ENCODE data around the gene SARDH. TPM values are rescaled to one million over a fixed set of nuclear protein-coding genes. Genes with fewer than 3 reads are reported as not detected.
"Not testable (repeated sequence)": the region's sequence is repeated elsewhere in the genome, so short reads cannot be mapped to it uniquely, and the experiment has no call there.

Gene SARDH
- total RNA-seq, 2 donors from 2014 or later, result 0.88 to 1.4 TPM

DNA sequence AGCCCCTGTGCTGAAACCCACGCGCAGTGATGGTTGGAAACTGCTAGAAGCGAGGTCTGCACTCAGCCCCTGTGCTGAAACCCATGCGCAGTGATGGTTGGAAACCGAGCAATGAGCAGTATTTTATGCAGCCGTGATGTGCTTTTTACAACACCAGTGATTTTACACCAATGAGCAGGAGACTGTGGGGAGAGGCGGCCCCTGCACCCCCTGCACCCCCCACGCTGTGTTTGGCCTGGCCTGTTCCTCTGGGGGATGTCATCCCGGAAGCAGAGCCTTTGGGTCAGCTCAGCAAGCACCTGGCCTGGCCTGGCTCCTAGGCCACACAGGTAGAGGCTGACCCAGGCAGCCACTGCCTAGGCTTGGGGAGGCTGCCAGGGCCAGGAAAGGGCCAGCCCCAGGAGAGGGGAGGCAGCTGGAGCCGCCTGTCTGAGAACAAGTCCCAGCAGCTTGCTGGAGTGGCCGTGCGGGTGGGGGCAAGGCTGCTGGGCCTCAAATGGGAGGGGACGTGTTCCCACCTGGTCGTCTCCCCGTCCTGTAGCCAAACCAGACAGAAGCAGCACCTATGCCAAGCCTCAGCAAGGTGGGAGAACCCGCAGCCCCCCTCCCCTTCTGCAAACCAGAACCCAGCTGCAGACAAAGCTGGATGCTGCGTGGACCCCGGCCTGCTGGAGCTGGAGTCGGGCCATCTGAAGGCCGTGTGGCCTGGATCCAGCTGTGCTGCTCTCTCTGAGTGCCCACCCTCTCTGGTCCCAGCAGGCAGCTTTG, 55.1 kb downstream of the SARDH start:
- DNase-seq (peak; percentile 29), ATAC-seq (peak in 1 of 2 donors; percentile 46)
- intact Hi-C loops (cut with DNase I), result no loop called here

DNA sequence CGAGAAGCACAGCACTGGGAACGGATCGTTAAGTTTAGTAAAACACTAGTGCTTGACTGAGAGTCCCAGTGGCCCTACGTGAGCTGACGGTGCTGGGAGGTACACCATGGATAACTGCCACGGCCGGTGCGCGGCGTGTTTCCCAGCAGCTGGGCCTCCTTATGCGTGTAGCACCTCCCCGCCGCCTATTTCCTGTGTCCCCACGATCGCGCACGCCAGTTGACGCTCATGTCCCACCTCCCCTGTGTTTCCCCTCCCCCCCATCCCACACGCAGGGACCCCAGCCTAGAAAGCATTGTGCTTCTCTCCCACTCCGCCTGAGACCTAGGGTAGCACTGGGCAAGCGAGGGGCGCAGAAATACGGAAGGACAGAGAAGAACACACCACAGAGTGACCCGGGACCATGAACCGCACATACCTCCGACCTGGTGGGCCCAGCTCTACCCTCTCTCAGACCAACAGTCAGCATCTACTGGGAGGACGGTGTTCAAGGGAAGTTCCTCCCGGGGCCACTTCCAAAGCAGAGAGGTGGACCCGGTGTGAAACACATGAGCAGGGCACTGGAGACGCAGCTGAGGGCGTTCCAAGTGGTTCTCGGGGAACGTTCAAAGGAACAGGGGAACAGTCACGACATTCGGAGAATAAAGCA, 56.4 kb downstream of the SARDH start:
- no peak for ATAC-seq
- peak; percentile 18 for DNase-seq
- intact Hi-C loops (cut with DNase I), result no loop called here

DNA sequence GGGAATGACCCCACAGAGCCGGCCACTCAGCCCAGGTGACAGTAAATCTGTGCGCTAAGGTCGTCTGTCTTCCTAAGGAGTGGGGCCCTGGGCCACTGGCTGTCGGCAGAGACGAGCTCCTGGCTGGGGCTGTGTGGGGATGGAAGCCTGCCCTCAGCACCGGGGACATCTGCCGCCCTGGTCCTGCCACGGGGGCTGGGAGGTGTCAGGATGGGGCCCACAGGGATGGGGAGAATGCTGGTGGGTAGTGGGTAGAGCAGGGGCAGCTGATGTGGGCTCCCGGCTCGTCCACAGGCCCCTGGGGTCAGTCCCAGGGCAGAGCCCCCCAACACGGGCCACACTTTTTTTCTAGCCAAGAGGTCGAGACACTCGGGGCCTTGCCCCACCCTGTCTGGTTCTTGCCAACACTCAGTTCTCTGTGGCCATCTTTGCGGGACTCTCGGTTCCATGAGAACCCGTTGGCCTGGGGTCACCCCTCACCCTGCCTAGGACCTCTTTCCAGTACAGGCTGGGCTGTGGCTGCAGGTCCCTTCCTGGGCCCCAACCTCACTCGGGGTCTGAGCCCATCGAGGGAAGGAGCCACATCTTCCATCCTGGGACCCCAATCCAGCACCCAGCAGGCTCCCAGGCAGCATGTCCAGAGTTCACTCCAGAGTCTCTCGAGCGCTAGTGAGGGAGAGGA, 57.0 kb downstream of the SARDH start:
- DNase-seq (peak; percentile 15), ATAC-seq (no peak)
- intact Hi-C loops (cut with DNase I), result no loop called here

DNA sequence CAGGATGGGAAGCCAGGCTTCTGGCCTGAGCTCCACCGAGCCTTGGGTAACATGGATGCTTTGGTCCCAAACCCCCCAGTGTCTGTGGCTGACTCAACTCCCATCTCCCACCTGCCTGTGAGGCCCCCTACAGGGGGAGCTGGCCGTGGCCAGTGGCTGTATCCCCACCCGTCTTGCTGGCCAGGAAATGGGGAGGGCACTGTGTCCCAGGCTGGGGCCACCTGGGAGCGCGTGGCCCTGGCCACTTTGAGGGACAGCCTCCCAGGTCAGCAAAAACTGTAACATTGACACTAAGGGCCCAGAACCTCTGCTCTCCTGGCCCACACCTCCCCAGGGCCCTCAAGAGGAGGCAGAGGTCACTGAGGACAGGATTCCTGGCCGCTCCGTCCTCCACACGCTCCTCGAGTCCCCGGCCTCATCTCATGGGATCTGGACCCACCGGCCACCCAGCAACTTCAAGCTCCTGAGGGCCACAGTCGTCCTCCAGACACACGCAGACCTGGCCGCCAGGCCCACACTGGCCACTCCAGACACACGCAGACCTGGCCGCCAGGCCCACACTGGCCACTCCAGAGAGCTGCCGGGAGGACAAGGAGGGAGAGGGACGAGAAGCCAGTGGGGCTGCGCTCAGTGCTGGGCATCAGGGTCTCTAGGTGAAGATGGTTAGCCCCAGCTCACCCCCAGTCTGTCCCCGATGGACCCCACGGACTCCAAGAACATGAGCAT, 57.7 kb downstream of the SARDH start:
- peak; percentile 17 for DNase-seq
- intact Hi-C loops (cut with DNase I), result no loop called here

DNA sequence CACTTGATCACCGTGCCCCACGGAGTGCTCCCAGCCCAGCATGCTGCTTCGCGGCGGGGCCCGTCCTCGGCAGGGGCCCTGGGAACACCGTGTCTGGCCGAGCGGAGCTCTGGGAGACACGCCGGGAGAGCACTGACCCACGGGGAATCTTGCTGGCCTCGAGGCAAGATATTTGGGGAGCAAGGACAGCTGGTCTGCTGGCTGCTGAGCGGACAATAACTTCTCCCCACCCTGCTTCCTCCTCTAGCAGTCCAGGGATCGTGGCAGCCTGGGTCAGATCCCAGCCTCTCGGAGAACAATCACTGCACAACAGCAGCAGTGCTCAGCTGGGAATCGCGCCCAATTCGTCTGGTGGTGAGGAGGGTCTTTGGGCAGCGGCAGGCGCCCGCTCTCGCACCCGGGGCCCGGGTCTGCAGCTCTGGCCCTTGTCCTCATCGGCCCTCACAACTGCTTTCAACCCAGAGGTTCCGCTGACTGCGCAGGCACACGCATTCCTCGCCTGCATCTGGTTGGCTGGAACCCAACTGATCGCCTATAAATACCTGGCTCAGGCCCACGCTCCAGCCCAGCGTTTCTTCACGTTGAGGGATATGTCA, 58.6 kb downstream of the SARDH start:
- peak; percentile 43 for DNase-seq
- intact Hi-C loops (cut with DNase I), result no loop called here
- peak; percentile 9 to 22 for ATAC-seq

More for the DNA sequence above, 57.7 kb downstream of the SARDH start:
- ATAC-seq, result no peak

DNA sequence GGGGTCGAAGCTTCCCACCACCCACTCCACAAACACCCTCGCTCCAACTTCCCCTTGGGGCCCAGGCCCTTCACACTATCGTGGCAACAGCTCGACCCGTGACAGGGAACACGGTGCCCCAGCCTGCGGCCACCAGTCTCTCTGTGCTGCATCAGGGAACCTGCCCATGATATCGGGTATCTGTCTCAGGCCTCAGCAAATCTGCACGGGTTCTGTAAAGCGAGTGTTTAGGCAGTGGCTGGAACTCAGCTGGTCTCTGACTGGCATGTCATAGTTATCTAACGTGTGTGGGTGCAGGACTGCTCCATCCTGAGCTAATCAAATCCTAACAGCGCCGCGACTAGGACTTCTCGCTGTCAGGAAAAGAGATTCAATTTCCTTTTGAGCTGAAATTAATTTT, 59.1 kb downstream of the SARDH start:
- no peak for ATAC-seq
- intact Hi-C loops (cut with DNase I), result no loop called here
- DNase-seq, result peak; percentile 22

DNA sequence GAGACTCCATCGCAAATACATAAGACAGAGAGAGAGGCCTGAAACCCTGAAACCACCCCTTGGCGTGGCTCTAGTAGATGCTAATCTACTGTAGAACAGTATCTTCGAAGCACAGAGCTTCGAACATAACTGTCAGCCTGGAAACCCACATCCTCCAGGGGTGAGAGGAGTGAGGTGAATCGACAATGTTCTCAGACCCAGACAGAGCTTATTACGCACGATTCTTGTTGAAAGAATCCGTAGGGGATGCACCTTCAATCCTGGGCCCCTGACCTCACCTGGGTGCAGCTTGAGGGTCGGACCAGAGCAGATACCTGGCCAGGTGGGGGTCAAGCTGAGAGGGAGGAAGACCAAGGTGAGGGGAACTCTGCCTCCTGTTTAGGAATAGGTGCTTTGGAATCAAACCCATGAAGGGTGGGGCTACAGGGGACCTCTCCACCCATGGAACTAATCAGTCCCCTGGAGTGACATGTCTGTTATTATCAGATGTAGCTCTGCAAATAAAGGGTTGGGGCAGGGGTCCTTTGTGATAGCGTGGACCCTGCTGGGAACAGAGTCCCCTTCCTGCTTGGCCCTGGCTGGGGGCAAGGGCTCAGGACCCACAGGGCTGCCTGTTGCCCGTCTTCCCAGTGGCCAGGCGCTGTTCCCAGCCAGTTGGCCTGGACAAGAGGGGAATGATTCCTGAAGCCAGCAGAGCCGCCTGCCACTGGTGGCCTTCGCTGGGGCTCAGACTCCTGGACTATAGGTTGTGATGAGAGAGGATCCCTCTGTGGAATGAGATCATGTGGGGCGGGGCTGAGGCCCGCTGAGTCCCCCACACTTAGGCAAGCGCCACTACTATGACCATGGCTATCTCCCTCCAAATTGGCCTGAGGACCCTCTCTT, 60.8 kb downstream of the SARDH start:
- ATAC-seq (no peak), DNase-seq (no peak)
- intact Hi-C loops (cut with DNase I), result no loop called here

DNA sequence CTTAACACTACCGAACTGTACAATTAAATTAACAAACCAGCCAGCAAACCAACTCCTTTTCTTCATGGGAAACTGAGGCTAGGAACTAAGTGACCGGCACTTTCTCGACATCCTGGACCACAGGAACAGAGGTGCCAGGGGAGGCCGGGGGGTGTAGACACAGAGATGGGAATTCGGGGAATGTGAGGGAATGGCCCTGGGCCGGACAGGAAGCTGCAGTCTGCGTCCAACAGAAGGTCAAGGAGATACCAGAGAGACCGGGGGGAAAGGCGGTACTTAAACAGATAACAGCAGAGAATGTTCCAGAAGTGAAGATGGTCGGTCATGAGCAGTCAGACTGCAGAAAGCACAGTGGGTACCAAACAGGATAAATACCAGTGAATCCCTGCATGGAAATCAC, 61.7 kb downstream of the SARDH start:
- intact Hi-C loops (cut with DNase I), result no loop called here
- DNase-seq (peak; percentile 58), ATAC-seq (no peak)

DNA sequence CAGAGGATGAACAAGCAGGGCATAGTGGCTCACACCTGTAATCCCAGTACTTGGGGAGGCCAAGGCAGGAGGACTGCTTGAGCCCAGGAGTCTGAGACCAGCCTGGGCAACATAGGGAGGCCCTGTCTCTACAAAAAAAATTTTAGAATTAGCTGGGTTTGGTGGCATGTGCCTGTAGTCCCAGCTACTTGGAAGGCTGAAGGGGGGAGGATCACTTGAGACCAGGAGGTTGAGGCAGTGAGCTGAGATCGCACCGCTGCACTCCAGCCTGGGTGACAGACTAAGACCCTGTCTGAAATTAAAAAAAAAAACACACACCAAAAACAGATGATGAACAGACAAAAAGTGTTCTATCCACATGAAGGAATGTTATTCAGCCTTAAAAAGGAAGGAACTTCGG, 62.4 kb downstream of the SARDH start:
- intact Hi-C loops (cut with DNase I); DNase-seq; ATAC-seq: not testable (repeated sequence)

DNA sequence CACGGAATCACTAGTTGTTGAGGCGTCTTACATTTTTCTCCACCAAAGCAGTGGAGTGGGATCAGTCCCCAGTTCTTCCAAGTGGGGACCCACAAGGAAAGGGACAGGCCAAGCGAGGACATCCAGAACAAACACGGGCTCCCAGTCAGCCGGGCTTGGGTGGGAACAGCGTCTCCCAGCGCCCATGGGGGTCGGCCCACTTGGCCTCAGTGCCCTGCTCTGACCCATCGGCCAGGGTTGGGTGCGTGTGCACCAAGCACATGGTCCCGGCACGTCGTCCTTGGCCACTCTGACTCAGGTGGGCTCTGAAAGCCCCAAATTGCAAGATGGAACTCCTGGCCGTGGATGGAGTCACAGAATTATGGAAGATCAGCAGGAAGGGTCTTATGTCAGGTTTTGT, 64.1 kb downstream of the SARDH start:
- intact Hi-C loops (cut with DNase I), result no loop called here
- DNase-seq (no peak), ATAC-seq (no peak)

DNA sequence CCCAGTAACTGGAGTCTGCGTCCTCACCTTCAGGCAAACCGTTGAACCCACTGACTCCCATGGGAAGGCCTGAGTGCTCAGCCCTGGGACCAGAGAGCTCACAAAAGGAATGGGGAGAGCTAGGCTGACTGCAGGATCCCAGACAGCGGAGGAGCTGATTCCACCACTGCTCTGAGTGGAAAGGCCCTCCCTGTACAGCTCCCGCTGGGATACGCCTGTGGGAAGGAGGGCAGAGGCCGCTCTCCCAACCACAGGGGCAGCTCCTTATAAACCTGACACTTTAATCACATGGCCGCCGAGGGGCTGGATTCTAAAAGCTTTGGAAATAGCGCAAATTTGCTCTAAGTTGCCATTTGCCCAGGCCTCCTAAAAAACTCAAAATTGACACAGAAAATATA, 64.9 kb downstream of the SARDH start:
- DNase-seq (no peak), ATAC-seq (peak; percentile 35 to 47)
- intact Hi-C loops (cut with DNase I), result no loop called here

DNA sequence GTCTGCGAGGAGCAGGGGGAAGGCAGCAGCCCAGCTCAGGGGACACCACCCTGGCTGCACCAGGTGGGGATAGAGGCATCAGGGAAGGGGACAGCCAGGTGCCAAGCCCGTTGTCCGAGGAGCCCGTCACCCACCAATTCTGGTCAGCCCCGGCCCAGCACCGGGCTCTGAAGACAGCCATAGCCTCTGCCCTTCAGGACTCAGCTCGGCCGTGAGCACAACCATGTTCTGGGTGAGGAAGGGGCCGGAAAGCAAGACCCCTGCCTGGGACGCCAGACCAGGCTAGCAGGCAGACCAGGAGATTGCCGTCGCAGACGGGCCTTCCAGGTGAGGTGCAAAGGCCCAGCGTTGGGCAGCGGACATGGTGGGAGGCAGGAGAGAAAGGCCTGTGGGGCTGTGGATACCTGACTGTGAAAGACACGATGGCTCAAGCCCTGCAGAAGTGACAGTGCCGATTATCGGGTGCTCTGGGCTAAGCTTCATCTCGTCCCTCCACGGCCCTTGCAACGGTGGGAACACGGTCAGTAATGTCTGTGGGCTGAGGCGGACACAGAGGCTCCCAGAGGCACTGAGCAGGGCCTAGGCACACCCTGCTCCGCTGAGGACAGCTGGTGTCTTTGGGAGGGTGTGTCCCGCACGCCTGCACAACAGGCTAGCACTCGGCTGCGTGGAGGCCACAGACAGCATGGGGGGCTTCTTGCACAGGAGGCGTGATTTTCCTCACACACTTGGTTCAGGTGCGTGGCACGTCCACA, 65.5 kb downstream of the SARDH start:
- DNase-seq (no peak), ATAC-seq (no peak)
- intact Hi-C loops (cut with DNase I), result no loop called here

DNA sequence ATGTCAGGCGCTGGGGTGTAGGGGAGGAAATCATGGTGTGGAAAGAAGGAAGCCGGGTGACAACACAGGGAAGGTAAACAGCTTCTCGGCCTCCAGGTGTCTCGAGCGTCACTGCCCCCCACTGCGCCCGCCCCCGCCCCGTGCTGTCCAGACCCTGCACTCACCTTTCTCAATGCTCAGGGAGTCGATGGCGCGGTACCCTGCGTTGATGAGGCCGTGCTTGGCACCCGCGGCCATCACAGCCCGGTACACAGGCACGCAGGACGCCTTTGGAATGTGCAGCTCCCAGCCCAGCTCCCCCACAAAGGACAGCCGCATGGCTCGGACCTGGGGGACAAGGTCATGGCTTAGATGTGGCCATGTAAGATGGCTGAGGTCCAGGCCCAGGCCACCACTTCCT, 66.8 kb downstream of the SARDH start:
- ATAC-seq (no peak), DNase-seq (no peak)
- intact Hi-C loops (cut with DNase I), result no loop called here

DNA sequence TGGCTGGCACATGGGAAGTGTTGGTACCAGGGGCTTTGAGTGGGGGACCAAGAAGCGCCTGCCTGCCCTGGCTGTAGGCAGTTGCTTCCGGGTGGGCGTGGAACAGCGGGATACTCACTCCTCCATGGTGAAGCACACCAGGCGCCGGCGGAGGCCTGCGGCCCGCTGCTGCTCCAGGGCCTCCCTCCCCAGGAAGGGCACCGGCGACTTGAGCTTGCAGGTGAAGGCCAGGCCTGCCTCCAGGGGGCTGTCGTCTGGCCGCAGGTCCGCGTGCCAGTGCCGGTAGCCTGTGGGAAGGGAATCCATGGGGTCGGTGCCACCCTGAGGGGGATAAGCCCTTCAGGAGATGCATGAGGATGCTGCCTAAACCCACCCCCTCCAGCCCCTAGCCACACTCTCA, 67.7 kb downstream of the SARDH start:
- intact Hi-C loops (cut with DNase I), result no loop called here
- ATAC-seq, result no peak
- no peak for DNase-seq

DNA sequence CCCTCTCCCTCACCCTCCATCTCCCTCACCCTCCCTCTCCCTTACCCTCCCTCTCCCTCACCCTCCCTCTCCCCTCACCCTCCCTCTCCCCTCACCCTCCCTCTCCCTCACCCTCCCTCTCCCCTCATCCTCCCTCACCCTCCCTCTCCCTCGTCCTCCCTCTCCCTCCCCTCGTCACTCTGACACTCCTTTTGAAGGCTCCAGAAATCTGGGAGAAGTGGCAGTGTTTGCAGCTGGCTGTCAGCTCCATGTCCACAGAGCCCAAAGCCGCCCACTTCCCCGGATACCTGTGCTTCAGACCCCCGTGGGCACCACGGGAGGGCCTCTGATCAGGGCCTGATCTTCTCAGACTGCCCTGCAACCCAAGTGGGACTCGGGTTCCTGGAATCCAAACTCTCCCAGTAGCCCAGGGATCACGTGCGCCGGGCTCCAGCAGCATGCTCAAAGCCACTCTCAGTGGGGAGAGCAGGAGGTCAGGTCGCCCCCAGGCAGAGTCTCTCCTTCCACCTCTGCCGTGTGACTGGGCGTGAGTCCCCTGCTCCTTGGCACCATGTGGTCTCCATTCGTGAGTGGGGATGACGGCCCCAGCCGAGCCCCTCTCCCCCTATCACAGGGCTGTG, 68.9 kb downstream of the SARDH start:
- ATAC-seq (no peak), DNase-seq (no peak)
- intact Hi-C loops (cut with DNase I), result no loop called here

DNA sequence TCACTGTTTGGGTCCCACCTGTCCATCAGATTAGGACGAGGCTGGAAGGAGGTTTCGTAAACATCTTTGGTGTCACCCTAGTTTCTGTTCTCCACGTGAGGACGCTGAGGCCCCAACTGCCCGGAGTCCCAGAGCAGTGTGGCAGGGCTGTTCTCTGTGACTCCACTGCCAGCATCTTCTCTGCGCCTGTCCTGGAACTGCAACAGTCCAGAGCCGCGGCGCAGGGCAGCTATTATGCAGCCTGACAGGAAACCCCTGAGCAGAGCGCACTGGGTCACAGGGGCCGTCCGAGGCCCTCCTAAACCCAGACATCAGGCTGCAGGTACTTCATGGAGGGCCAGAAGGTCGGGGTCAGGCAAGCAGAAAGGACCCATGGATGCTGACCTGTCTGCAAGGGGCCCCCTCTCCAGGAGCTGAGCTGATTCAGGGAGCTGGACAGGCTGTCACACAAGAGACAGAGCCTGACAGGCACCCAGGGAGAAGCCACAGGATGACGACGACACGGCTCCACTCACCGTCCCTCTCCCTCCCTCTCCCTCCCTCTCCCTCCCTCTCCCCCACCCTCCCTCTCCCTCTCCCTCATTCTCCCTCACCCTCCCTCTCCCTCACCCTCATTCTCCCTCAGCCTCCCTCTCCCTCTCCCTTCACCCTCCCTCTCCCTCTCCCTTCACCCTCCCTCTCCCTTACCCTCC, 70.2 kb downstream of the SARDH start:
- ATAC-seq (no peak), DNase-seq (no peak)
- intact Hi-C loops (cut with DNase I), result no loop called here

DNA sequence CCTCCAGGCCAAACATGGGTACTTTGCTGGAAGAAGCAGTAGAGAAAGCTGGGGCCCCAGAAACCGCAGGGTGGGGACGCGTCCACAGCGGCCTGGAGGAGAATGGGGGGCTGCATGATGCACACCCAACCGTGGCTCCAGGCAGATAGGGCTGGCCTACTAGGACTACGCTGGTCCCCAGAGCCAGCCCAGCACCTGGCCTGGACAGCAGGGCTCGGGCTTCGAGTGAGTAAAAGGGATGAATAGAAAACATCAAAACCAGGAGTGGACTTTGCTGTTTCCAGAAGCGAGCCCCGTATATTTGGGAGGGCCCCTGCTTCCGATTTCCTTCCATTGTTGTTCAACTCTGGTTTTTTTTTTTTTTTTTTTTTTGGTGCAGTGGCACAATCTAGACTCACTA, 71.3 kb downstream of the SARDH start:
- DNase-seq, result no peak
- ATAC-seq, result no peak
- intact Hi-C loops (cut with DNase I), result no loop called here

Measured in left cardiac atrium (tissue), 4 donors.